GM19193 (cell line): Measurements from ENCODE around the gene ACKR2.

Experiments
- POLR2A ChIP-seq: IDR thresholded peaks from 4 replicates; pipeline ENCODE4 v1.6.1; 2011; ENCODE audit not compliant: insufficient read depth, insufficient read length; ENCODE audit errors: extremely low read depth

The ACKR2 gene

GRCh38 chr3:42814914-42815507 is 5.8 kb downstream of the ACKR2 start:
- TF ChIP-seq POLR2A = no peak

- no peak for TF ChIP-seq POLR2A
Observed at GRCh38 chr3:42815826-42816225, 6.6 kb downstream of the ACKR2 start.

- TF ChIP-seq POLR2A = no peak
Observed at GRCh38 chr3:42819351-42819965, 10.2 kb downstream of the ACKR2 start.

- TF ChIP-seq POLR2A = no peak
Observed at GRCh38 chr3:42820746-42821051, 11.5 kb downstream of the ACKR2 start.

- no peak for TF ChIP-seq POLR2A
Observed at GRCh38 chr3:42822828-42823227, 13.6 kb downstream of the ACKR2 start.

GRCh38 chr3:42823351-42823750 is 14.1 kb downstream of the ACKR2 start:
- no peak for TF ChIP-seq POLR2A

- TF ChIP-seq POLR2A = no peak
Observed at GRCh38 chr3:42826141-42826540, 16.9 kb downstream of the ACKR2 start.

- no peak for TF ChIP-seq POLR2A
Observed at GRCh38 chr3:42827023-42827422, 17.8 kb downstream of the ACKR2 start.

GRCh38 chr3:42827654-42828053 is 18.4 kb downstream of the ACKR2 start:
- no peak for TF ChIP-seq POLR2A

GRCh38 chr3:42829083-42829627 is 19.9 kb downstream of the ACKR2 start:
- TF ChIP-seq POLR2A = no peak

- TF ChIP-seq POLR2A = no peak
Observed at GRCh38 chr3:42829628-42830436, 20.6 kb downstream of the ACKR2 start.

GRCh38 chr3:42830437-42831320 is 21.4 kb downstream of the ACKR2 start:
- no peak for TF ChIP-seq POLR2A

GRCh38 chr3:42831321-42831713 is 22.1 kb downstream of the ACKR2 start:
- no peak for TF ChIP-seq POLR2A

GRCh38 chr3:42836150-42837123 is 27.2 kb downstream of the ACKR2 start:
- TF ChIP-seq POLR2A = no peak
